K562 (cell line): ENCODE results near the gene DGCR8. TPM values are rescaled to one million over a fixed set of nuclear protein-coding genes. Genes with fewer than 3 reads are reported as not detected.

Source experiments
- CREM ChIP-seq: IDR thresholded peaks from 2 replicates; pipeline ENCODE4 v1.6.1; 2014; ENCODE audit warnings: antibody characterized with exemption, low read depth
- ERF ChIP-seq: fragments of 450-650 bp; formaldehyde crosslinking; IDR thresholded peaks from 2 replicates; pipeline ENCODE4 v1.4.0; 2020; ENCODE audit warnings: mild to moderate bottlenecking, mixed read lengths
- POLR2A ChIP-seq: fragments of 450-650 bp; conservative IDR thresholded peaks from 2 replicates; pipeline ENCODE4 v1.6.1; 2016
- RAD21 ChIP-seq, 2 experiments: fragments of 250-450 bp in 1 of 2; fragments of 450-650 bp in 1 of 2; sonication (Bioruptor Pico) in 1 of 2; formaldehyde crosslinking in 1 of 2; IDR thresholded peaks in 1 of 2; conservative IDR thresholded peaks in 1 of 2; 2 replicates each; pipeline versions ENCODE4 v1.4.0 to v1.8.0; 2020 to 2022; ENCODE audit warnings: mild to moderate bottlenecking in 2 of 2, moderate library complexity in 1 of 2
- SIN3B ChIP-seq: fragments of 450-650 bp; IDR thresholded peaks from 2 replicates; pipeline ENCODE4 v1.6.1; 2017; ENCODE audit warnings: low read depth, mild to moderate bottlenecking, moderate library complexity
- ZKSCAN1 ChIP-seq: fragments of 150-350 bp; IDR thresholded peaks from 2 replicates; pipeline ENCODE4 v1.6.1; 2016; ENCODE audit warnings: low read depth, low read length
- ZNF407 ChIP-seq: fragments of 450-650 bp; IDR thresholded peaks from 2 replicates; pipeline ENCODE4 v1.6.1; 2016; ENCODE audit warnings: low read depth
- ZNF408 ChIP-seq: fragments of 250-450 bp; sonication (Bioruptor Pico); IDR thresholded peaks from 2 replicates; pipeline ENCODE4 v1.4.0; 2020; ENCODE audit warnings: low read depth, mild to moderate bottlenecking, moderate library complexity
- polyA plus RNA-seq, 8 experiments: library from polyadenylated mRNA; depleted of rRNA in 4 of 8; stranded (reverse) in 5 of 8; unstranded in 3 of 8; fragments of >200 nt; fragmentation: Nextera tagmentation in 2 of 8; fragmentation: Illumina TruSeq in 1 of 8; extraction: Ambion mirVana in 2 of 8; extraction: Trizol in 1 of 8; gene quantifications; 2 replicates each; pipeline versions ENCODE4 v1.2.1 to v1.2.3, GENCODE V29; 2011 to 2014; ENCODE audit warnings: inconsistent platforms in 1 of 8, missing spikeins in 1 of 8
- total RNA-seq, 7 experiments: library from RNA; depleted of rRNA in 6 of 7; stranded (reverse); fragments of >200 nt in 6 of 7; fragmentation: Illumina TruSeq in 2 of 7; extraction: Trizol in 2 of 7; gene quantifications; 2 replicates each; pipeline versions ENCODE4 v1.2.1 to v1.2.3, GENCODE V29; 2011 to 2021; ENCODE audit warnings: low replicate concordance in 1 of 7
- TF ChIP-seq, protein P1 (sequence below): fragments of 200-600 bp; sonication (generic); IDR thresholded peaks from one replicate; pipeline ENCODE4 v1.6.1; 2012; ENCODE audit warnings: mild to moderate bottlenecking, low read depth, low read length, inconsistent platforms

The DGCR8 gene
- total and polyA plus RNA-seq, 9 of the 15 experiments (the other 6 are each of a cell fraction or from before 2014, with no cell fraction given) = 5.9 to 144 (median 80.1) TPM

- peak in 1 of 2 experiments; percentile 24; a peak in 1 of 4 replicates for TF ChIP-seq RAD21 (CRISPR knock-in tag; conservative IDR thresholded peaks at IDR 0.05 in 1 of 2, IDR thresholded peaks at IDR 0.05 in 1 of 2)
- no peak for TF ChIP-seq CREM
- no peak for TF ChIP-seq ZNF407
- TF ChIP-seq ERF (CRISPR knock-in tag) = no peak
- no peak for TF ChIP-seq ZKSCAN1
- TF ChIP-seq POLR2A = no peak
- TF ChIP-seq, protein P1, sequence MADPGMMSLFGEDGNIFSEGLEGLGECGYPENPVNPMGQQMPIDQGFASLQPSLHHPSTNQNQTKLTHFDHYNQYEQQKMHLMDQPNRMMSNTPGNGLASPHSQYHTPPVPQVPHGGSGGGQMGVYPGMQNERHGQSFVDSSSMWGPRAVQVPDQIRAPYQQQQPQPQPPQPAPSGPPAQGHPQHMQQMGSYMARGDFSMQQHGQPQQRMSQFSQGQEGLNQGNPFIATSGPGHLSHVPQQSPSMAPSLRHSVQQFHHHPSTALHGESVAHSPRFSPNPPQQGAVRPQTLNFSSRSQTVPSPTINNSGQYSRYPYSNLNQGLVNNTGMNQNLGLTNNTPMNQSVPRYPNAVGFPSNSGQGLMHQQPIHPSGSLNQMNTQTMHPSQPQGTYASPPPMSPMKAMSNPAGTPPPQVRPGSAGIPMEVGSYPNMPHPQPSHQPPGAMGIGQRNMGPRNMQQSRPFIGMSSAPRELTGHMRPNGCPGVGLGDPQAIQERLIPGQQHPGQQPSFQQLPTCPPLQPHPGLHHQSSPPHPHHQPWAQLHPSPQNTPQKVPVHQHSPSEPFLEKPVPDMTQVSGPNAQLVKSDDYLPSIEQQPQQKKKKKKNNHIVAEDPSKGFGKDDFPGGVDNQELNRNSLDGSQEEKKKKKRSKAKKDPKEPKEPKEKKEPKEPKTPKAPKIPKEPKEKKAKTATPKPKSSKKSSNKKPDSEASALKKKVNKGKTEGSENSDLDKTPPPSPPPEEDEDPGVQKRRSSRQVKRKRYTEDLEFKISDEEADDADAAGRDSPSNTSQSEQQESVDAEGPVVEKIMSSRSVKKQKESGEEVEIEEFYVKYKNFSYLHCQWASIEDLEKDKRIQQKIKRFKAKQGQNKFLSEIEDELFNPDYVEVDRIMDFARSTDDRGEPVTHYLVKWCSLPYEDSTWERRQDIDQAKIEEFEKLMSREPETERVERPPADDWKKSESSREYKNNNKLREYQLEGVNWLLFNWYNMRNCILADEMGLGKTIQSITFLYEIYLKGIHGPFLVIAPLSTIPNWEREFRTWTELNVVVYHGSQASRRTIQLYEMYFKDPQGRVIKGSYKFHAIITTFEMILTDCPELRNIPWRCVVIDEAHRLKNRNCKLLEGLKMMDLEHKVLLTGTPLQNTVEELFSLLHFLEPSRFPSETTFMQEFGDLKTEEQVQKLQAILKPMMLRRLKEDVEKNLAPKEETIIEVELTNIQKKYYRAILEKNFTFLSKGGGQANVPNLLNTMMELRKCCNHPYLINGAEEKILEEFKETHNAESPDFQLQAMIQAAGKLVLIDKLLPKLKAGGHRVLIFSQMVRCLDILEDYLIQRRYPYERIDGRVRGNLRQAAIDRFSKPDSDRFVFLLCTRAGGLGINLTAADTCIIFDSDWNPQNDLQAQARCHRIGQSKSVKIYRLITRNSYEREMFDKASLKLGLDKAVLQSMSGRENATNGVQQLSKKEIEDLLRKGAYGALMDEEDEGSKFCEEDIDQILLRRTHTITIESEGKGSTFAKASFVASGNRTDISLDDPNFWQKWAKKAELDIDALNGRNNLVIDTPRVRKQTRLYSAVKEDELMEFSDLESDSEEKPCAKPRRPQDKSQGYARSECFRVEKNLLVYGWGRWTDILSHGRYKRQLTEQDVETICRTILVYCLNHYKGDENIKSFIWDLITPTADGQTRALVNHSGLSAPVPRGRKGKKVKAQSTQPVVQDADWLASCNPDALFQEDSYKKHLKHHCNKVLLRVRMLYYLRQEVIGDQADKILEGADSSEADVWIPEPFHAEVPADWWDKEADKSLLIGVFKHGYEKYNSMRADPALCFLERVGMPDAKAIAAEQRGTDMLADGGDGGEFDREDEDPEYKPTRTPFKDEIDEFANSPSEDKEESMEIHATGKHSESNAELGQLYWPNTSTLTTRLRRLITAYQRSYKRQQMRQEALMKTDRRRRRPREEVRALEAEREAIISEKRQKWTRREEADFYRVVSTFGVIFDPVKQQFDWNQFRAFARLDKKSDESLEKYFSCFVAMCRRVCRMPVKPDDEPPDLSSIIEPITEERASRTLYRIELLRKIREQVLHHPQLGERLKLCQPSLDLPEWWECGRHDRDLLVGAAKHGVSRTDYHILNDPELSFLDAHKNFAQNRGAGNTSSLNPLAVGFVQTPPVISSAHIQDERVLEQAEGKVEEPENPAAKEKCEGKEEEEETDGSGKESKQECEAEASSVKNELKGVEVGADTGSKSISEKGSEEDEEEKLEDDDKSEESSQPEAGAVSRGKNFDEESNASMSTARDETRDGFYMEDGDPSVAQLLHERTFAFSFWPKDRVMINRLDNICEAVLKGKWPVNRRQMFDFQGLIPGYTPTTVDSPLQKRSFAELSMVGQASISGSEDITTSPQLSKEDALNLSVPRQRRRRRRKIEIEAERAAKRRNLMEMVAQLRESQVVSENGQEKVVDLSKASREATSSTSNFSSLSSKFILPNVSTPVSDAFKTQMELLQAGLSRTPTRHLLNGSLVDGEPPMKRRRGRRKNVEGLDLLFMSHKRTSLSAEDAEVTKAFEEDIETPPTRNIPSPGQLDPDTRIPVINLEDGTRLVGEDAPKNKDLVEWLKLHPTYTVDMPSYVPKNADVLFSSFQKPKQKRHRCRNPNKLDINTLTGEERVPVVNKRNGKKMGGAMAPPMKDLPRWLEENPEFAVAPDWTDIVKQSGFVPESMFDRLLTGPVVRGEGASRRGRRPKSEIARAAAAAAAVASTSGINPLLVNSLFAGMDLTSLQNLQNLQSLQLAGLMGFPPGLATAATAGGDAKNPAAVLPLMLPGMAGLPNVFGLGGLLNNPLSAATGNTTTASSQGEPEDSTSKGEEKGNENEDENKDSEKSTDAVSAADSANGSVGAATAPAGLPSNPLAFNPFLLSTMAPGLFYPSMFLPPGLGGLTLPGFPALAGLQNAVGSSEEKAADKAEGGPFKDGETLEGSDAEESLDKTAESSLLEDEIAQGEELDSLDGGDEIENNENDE = no peak
- TF ChIP-seq SIN3B = no peak
- TF ChIP-seq ZNF408 (CRISPR knock-in tag) = no peak
These were observed 8.5 kb upstream of the DGCR8 start (continued) for GRCh38 chr22:20071524-20071972.
